Measurements from ENCODE around the gene TBX3. TPM values are rescaled to one million over a fixed set of nuclear protein-coding genes. Genes with fewer than 3 reads are reported as not detected.
"Not testable (repeated sequence)": the region's sequence is repeated elsewhere in the genome, so short reads cannot be mapped to it uniquely, and the experiment has no call there.

Gene TBX3
- total and polyA plus RNA-seq, 2 donors from 2014 or later: 10.5 to 18.0 TPM

DNA sequence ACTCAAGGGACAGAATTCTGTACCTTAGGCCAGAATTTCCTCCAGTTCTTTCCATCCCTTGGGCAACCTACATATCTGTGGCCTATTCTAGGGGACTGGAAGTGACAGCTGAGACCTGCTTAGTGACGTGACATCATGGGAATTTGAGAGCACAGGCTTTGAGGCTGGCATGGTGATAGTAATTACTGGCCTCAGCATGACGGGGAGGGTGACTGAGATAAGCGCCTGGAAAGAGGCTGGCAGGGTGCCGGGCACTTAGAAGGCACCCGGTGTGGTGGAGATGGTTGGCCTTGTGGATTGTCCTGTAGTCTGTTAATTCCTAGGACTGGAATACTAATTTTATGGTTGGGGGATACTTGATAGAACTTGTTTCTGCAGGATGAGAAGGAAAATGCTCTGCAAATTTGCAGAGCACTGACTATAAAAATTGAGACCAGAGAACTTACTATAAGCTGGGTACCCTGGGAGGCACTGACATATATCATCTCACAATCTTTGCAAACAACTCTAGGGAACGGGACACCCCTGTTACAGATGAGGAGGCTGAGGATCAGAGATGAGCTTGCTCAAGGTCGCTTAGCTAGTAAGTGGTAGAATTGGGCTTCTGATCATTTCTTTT, 42.2 kb upstream of the TBX3 start:
- Histone ChIP-seq H3K36me3 (ENCODE audit: control insufficient read depth in 2 of 3, insufficient read depth in 3 of 3, low read length in 3 of 3) (no peaks in the 10 kb centered on the region), H3K27me3 (ENCODE audit: control insufficient read depth, insufficient read depth, low read length) (no peaks in the 10 kb centered on the region), H3K4me1 (ENCODE audit: control insufficient read depth in 2 of 3, insufficient read depth in 2 of 3, low read depth in 1 of 3, low read length in 3 of 3) (no peaks in the 10 kb centered on the region), H3K4me3 (ENCODE audit: low read length in 3 of 3) (no peak overlapping the region), H3K9ac (ENCODE audit: low read length in 3 of 3) (no peak overlapping the region), H3K9me3 (ENCODE audit: control insufficient read depth in 2 of 3, insufficient read depth in 1 of 3, low read length in 3 of 3) (no peaks in the 10 kb centered on the region), H3K27ac (ENCODE audit: low read depth in 2 of 2, low read length in 2 of 2) (no peak overlapping the region)
- intact Hi-C loops (cut with DNase I): no loop called here
- TF ChIP-seq CTCF (IDR thresholded peaks at IDR 0.05; ENCODE audit: borderline replicate concordance, extremely low read depth, insufficient read depth): no peak
- DNase-seq (no peak), FAIRE-seq (no peak)

GRCh38 chr12:114722176-114722575, 38.2 kb upstream of the TBX3 start:
- H3K36me3 ChIP-seq (ENCODE audit: control insufficient read depth in 2 of 3, insufficient read depth in 3 of 3, low read length in 3 of 3); H3K27ac ChIP-seq (ENCODE audit: low read depth in 2 of 2, low read length in 2 of 2); intact Hi-C loops (cut with DNase I); H3K9me3 ChIP-seq (ENCODE audit: control insufficient read depth in 2 of 3, insufficient read depth in 1 of 3, low read length in 3 of 3); FAIRE-seq; H3K4me1 ChIP-seq (ENCODE audit: control insufficient read depth in 2 of 3, insufficient read depth in 2 of 3, low read depth in 1 of 3, low read length in 3 of 3); H3K27me3 ChIP-seq (ENCODE audit: control insufficient read depth, insufficient read depth, low read length); H3K4me3 ChIP-seq (ENCODE audit: low read length in 3 of 3); H3K9ac ChIP-seq (ENCODE audit: low read length in 3 of 3): not testable (repeated sequence)
- DNase-seq: peak in 1 of 5 donors; percentile 10

- H3K9me3 ChIP-seq (ENCODE audit: control insufficient read depth in 2 of 3, insufficient read depth in 1 of 3, low read length in 3 of 3): no peaks in the 10 kb centered on the region
- H3K9ac ChIP-seq (ENCODE audit: low read length in 3 of 3): no peak overlapping the region
- no peak overlapping the region for H3K27ac ChIP-seq (ENCODE audit: low read depth in 2 of 2, low read length in 2 of 2)
- no peaks in the 10 kb centered on the region for H3K36me3 ChIP-seq (ENCODE audit: control insufficient read depth in 2 of 3, insufficient read depth in 3 of 3, low read length in 3 of 3)
- no peaks in the 10 kb centered on the region for H3K27me3 ChIP-seq (ENCODE audit: control insufficient read depth, insufficient read depth, low read length)
- no peaks in the 10 kb centered on the region for H3K4me1 ChIP-seq (ENCODE audit: control insufficient read depth in 2 of 3, insufficient read depth in 2 of 3, low read depth in 1 of 3, low read length in 3 of 3)
- DNase-seq (peak in 1 of 5 donors; percentile 12), FAIRE-seq (no peak)
- no peak overlapping the region for H3K4me3 ChIP-seq (ENCODE audit: low read length in 3 of 3)
- TF ChIP-seq CTCF (IDR thresholded peaks at IDR 0.05; ENCODE audit: borderline replicate concordance, extremely low read depth, insufficient read depth): no peak
- intact Hi-C loops (cut with DNase I): no loop called here
Measured at GRCh38 chr12:114721266-114721665, 37.3 kb upstream of the TBX3 start.

DNA sequence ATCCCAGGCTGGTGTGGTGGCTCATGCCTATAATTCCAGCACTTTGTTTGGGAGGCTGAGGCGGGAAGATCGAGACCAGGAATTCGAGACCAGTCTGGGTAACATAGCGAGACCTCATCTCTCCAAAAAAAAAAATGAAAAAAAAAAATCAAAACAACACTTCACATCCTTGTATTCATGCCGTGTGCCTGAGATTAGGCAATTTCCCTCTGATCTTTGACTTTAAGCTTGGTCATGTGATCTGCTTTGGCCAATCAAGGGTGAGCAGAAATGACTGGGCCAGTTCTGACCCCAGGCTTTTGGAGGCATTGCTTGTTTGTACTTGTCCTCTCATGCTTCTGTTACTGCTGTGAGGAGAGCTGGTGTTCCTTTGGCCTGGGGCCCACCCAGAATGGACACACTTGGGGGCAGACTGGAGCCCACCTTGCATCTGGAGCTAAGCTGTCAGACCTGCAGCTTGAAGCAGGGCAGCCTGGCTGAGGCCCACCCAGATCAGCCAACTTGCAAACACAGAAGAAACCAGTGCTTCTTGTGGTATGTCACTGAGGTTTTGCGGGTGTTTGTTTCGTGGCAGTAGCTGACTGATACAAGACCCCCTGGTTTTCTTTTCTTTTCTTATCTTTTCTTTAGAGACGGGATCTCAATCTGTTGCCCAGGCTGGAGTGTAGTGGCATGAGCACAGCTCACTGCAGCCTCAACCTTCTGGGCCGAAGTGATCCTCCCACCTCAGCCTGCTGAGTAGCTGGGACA, 29.7 kb upstream of the TBX3 start:
- Histone ChIP-seq H3K27me3 (ENCODE audit: control insufficient read depth, insufficient read depth, low read length) (no peaks in the 10 kb centered on the region), H3K27ac (ENCODE audit: low read depth in 2 of 2, low read length in 2 of 2) (no peak overlapping the region), H3K4me1 (ENCODE audit: control insufficient read depth in 2 of 3, insufficient read depth in 2 of 3, low read depth in 1 of 3, low read length in 3 of 3) (no peaks in the 10 kb centered on the region), H3K36me3 (ENCODE audit: control insufficient read depth in 2 of 3, insufficient read depth in 3 of 3, low read length in 3 of 3) (no peaks in the 10 kb centered on the region), H3K9ac (ENCODE audit: low read length in 3 of 3) (no peak overlapping the region), H3K4me3 (ENCODE audit: low read length in 3 of 3) (no peak overlapping the region), H3K9me3 (ENCODE audit: control insufficient read depth in 2 of 3, insufficient read depth in 1 of 3, low read length in 3 of 3) (peaks cover 0 to 5% (median 2%) of the 10 kb centered on the region in 3 donors)
- TF ChIP-seq CTCF (IDR thresholded peaks at IDR 0.05; ENCODE audit: borderline replicate concordance, extremely low read depth, insufficient read depth): no peak
- FAIRE-seq (no peak), DNase-seq (peak in 1 of 5 donors; percentile 30)
- intact Hi-C loops (cut with DNase I): no loop called here
